ENCODE data around the gene TSC1.
"Not testable (repeated sequence)": the region's sequence is repeated elsewhere in the genome, so short reads cannot be mapped to it uniquely, and the experiment has no call there.

TSC1 gene

DNA sequence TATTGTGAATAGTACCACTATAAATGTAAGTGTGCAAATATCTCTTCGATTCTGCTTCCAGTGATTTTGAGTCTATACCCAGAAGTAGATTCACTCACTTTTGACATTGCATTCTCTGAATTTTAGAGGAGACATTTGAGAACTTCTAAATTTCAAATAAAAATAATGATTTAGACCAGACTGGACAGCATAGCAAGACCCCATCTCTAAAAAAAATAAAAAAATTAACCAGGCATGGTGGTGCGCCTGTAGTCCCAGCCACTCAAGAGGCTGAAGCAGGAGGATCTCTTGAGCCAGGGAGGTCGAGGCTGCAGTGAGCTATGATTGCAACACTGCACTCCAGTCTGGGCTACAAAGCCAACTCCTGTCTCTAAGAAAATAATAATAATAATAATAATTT, 32.2 kb upstream of the TSC1 start:
- DNase-seq (ENCODE audit: low read depth, low spot score): no peak

DNA sequence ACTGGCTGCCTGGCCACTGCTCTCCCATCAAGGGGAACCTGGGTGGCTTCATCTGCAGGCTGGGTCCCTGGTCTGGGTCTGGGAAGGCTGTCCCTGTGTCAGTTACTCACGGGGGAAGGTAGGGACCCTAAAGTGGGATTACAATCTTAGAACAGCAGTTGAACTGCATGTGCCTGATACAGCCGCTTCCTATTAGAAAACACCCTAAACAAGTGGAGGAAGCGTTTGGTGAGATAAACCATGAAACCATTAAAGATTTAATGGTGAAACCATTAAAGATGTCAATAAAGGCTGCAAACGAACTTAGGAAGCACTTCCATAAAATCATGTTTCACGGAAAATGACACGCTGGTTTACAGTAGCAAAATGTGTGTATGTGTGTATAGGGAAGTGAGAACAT, 31.5 kb upstream of the TSC1 start:
- DNase-seq (ENCODE audit: low read depth, low spot score): no peak

DNA sequence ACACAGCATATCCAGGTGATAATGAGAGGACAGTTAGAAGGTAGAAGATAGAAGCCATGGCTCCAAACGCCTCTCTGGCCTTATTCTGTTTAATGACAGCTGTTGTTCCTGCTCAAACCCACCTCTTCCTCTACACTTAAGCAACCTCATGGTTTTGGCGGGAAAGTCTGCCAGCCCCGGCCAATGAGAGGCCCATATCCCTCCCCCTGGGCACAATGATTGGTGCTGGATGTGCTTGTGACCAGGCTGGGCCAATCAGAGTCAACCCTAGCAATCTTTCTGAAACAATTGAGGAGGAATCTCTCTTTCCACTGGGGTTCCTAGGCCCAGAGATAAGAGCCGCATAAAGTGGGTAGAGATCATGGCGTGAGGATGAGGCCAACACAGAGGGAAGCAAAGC, 29.3 kb upstream of the TSC1 start:
- DNase-seq (ENCODE audit: low read depth, low spot score): no peak

DNA sequence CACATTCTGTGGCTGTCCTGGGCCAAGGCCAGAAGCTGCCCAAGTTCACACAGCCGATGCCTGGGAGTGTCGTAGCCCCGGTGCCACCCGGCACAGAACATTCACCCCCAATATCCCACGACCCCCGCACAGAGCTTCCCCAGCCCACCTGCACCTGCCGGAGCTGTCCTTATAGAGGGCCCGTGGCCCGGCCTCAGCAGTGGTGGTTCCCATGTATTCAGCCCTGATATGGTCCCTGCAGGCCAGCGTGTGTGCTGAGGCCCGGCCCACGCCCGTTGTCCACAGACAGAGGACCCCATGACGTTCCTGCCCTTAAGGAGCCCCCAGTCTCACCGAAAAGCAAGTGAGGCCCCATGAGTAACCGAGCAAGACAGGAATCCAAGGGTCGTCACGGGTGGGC, 28.8 kb upstream of the TSC1 start:
- DNase-seq (ENCODE audit: low read depth, low spot score): no peak

DNA sequence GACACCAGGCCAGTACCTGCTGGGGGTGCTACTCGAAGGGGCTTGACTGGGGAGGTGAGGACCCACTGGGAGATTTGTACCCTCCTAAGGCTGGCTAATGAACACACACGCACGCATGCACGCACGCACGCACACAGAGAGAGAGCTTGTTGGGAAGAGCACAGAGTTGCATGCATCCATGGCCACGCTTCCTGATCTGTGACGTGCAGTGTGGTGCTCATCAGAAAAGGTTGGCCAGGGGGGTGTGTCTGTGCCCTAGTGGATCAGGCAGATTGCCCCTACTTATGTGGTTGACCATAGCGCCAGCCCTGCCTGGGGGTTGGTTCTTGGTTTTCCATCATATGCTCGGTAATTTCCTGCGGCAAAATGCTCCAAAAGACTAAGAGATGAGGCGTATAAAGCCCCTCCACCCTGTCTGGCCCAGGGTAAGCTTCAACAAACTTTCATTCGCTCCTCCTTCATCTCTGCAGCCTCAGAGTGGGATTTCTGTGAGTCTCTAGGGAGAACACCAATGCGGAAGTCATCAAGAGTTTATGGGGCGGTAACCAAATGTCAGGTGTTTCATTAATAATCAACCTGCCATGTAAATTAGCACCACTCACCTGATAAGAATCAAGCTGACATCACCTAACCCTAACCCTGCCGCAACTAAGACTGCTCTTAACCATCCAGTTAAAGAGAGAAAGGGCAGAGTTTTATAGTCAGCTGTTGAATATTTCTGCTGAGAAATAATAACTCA, 26.1 kb upstream of the TSC1 start:
- no peak for DNase-seq (ENCODE audit: low read depth, low spot score)

DNA sequence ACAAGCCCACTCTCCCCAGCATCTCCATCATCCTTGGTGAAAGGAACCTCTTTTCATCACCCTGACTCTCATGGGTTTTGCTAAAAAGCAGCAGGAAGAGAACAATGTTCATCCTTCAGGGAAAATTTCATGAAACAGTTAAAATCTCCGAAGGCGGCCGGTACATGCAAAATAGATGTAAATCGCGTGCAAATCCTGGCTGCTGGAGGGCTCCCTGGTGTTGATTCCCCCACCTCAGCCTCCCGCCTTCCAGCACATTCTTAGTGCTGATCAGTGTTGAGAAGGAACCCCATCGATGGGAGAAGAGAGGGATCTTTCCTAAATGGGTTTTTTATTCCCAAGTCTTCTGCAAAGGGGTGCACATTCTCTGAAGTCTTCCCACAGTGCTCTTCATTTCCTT, 25.4 kb upstream of the TSC1 start:
- no peak for DNase-seq (ENCODE audit: low read depth, low spot score)

DNA sequence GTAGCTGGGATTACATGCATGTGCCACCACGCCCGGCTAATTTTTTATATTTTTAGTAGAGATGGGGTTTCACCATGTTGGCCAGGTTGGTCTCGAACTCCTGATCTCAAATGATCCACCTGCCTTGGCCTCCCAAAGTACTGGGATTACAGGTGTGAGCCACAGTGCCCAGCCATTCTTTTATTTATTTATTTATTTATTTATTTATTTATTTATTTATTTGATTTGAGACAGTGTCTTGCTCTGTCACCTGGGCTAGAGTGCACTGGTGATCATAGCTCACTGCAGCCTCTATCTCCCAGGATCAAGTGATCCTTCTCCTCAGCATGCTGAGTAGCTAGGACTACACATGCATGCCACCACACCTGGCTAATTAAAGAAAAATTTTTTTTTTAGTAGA, 23.5 kb upstream of the TSC1 start:
- DNase-seq (ENCODE audit: low read depth, low spot score): not testable (repeated sequence)

DNA sequence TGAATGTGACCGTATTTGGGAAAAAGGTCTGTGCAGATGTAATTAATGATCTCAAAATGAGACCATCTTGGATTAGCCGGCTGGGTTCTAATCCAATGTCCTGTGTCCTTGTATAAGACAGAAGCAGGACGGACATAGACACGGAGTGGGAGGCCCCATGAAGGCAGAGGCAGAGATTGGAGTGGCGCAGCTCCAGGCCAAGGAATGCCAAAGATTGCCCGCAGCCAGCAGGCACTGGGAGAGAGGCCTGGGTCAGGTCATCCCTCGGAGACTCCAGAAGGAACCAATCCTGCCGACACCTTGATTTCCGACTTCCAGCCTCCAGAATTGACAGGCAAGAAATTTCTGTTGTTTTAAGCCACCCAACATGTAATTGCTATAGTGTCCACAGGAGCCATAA, 21.1 kb upstream of the TSC1 start:
- DNase-seq (ENCODE audit: low read depth, low spot score): no peak

DNA sequence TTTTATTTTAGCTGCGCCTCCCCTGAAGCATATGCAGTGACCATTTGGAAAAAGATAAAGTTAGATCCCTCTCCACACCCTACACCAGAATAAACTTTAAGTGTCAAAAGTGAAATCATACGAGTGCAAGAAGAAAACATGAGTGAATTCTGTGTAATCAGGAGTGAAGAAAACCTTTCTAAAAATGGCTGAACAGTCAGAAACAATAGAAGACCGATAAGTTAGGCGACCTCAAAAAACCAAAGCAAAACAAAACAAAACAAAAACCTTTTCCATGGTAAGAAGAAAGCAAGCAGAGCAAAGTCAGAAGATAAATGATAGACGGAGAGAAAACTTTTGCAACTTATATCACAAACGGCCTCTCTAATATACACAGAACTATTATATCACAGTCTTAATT, 16.6 kb upstream of the TSC1 start:
- no peak for DNase-seq (ENCODE audit: low read depth, low spot score)

DNA sequence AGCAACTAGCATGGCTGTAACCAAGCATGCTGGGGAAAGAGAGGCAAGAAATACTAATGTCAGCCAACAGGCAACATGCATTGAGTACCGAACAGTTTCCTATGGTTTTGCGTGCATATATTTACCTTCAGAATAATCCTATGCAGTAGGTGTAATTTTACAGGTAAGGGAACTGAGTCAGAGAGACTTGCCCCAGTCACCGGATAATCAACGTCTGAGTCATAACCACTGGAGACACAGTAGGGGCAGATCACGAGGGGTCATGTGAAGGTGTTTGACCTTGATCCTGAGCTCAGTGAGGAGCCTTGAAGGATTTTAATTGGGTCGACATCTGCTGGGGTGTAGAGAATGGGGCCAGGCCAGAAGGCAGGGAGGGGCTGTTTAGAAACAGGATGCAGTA, 13.4 kb upstream of the TSC1 start:
- DNase-seq (ENCODE audit: low read depth, low spot score): no peak

DNA sequence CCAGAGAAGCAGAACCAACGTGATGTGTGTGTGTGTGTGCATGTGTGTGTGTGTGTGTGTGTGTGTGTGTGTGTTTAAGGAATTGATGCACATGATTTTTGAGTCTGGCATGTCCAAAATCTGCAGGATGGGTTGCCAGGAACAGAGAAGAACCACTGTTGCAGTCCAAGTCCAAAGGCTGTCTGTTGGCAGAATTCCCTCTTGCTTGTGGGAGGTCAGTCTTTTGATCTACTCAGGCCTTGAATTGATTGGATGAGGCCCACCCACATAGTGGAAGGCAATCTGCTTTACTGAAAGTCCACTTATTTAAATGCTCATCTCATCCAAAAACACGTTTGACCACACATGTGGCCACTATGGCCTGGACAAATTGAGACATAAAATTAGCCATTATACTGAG, 11.4 kb upstream of the TSC1 start:
- no peak for DNase-seq (ENCODE audit: low read depth, low spot score)

DNA sequence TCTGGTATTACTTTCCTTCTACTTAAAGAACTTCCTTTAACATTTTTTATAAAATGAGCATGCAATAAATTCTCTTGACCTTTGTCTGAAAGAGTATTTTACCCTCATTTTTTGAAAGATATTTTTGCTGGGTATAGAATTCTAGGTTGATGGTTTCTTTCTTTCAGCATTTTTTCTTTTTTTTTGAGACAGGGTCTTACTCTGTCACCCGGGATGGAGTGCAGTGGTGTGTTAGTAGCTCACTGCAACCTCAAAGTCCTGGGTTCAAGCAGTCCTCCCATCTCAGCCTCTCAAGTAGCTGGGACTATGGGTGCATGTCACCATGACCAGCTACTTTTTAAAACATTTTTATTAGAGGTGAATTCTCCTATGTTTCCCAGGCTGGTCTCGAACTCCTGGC, 10.7 kb upstream of the TSC1 start:
- no peak for DNase-seq (ENCODE audit: low read depth, low spot score)

DNA sequence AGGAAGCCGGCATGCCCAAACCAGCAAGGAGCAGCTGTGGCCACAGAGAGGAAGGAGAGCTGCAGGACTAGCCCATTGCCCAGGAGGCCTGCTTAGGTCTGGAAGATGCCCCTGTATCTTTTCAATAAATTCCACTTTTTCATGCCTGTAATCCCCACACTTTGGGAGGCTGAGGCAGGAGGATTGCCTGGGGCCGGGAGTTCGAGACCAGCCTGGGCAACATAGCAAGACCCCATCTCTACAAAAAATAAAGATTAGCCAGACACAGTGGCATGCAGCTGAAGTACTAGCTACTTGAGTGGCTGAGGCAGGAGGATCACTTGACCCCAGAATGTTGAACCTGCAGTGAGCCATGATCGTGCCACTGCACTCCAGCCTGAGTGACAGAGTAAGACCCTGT, 5.3 kb upstream of the TSC1 start:
- no peak for DNase-seq (ENCODE audit: low read depth, low spot score)

DNA sequence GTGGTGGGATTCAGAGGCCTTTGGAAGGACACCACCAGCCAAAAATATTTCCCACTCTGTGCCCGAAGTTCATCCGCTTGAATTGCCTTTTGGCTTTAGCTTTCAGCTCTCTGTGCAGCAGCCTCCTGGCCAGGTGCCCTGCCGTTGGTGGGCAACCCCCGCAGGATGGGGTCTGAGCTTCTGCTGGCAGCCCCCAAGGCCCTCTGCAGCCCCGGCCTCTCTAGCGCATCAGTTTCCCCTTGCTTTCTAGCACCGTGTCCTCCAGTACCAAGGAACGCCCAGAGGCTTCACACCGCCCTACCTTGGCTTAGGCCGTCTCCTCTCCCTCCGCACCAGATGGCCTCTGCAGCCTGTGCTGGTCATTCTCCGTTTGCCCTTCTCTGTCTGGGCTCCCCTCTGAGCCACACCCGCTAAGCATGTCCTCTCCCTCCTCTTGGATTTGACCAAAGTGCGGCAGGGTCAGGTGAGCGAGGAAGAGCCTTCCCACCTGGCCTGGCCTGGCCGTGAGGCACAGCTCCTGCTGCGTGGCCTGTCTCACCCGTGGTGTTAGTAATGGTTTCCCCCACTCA, 4.2 kb upstream of the TSC1 start:
- no peak for DNase-seq (ENCODE audit: low read depth, low spot score)

DNA sequence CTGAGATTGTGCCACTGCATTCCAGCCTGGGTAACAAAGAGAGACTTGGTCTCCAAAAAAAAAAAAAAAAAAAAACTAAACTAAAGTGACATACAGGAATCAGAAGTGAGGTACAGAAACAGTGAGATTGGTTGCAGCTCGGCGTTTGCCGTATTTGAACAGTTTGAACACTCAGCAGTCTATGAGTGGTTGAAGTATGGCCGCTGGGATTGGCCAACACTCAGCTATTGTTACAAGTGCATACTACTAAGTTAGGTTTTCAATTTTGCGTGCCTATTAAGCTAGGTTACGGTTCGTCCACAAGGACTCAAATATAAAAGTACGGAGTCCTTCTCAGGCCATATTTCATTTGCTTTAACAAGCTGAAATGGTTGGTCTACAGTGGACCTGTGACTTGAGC, 3.3 kb upstream of the TSC1 start:
- DNase-seq (ENCODE audit: low read depth, low spot score): no peak

DNA sequence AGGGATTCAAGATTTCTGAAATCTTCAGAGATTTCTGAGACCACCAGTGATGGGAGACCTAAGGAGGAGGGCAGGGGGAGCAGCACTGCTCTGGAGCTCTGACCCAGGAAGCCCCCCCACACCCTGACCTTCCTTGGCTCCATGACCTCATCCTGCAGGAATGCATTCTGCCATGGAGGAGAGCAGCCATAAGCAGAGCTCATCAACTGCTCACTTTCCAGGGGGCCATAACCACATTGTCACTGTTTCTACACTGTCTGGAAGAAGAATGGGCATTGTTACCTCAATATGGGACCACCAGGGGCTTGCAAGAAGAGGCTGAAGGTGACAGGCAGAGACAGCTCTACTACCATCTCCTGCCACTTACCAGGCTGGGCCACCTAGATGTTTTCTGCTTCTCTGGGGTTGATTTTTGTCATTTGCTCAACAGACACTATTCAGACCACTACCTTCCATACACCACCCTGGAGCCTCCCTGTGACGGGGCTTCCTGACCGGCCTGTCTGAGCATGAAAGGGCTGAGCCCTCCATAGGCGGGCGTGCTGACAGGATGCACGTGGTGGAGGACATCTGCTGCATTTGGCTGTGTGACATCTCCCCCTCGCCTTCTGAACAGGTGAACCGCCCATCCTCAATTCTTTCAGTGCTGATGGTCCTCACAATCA, 2.3 kb upstream of the TSC1 start:
- DNase-seq (ENCODE audit: low read depth, low spot score): no peak

DNA sequence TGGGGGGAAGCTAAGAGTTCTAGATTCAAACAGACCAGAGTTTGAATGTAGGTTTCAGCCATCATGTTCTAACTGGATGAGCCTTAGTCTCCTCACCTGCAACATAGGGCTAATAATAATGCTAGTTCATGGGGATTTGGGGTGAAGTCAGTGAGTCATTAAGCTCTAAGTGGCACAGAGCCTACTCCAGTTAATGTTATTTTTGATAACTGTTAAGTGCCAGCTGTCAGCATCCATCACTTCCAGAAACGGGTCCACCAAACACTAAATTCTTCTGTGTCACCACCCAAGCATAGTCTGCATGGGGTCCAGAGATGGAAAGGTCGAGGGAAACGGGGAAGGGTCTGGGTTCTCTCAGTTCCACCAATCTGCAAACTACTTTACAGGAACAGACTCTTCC, 1.8 kb upstream of the TSC1 start:
- no peak for DNase-seq (ENCODE audit: low read depth, low spot score)

DNA sequence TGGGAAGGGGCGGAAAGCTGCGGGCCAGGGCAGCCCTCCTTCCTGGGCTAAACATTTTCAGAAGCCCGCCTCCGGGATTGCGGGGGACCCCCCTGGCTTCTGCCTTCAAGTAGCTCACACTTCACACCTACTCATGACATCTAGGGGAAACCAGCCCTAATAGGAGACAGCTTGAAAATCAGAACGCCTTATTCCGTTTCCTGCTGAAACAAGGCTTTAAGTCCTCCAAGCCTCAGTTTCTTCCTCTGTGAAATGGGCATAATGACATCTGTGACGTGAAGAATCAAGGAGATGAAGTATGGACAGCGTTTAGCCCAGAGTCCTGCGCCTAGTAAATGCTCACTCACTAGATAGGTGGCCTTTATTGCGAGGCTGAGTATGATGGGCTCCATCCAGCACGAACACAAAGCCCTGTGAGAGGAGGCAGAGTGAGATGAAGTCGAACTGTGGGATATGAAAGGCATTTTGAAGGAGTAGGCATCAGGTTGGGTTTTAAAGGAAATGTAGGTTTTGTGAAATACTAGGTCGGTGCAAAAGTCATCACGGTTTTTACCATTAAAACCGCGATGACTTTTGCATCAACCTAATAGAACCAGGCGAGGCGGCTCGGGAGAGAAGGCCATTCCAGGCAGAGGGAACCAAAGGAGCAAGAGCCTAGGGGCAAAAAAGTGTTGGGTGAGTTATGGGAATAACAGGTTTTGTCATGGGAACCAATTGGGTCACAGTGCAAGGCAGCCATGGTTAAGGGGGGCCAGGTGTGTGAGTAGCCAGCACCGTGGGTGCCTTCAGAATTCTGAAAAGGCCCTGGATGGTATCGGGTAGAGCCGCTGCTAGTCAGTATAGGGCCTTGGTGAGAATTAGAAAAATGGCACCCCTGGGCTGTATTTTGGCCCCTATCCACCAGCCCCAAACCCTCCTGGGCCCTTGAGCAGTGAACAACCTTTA, 1.0 kb upstream of the TSC1 start:
- no peak for DNase-seq (ENCODE audit: low read depth, low spot score)

DNA sequence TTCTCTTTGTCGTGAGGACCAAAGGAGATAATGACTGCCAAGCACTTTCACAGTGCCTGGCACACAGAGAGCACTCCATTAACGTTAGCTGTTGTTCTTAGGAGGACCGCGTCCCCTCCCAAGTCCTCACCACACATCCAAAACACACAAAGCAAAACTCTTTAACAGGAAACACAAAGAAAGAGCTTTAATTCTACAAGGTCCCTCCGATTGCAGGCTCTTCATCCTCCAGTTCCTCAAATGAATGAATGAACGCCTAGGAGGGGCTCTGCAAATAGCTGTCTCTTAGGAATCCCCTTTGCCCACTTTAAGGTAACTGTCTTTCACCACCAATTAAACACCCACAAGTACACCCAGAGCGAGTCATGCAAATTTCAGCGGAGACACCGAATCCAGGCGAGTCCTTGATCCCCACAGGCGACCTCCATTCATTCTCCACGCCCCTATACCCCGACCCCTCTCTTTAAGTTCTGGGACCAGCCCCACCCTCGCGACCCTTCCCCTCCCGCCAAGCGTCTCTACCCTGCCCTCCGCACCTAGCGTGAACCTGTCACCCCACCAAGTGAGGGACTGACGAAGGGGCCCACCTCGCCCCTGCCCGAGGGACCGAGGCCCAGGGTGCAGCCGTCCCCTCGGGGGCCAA, 644 bp downstream of the TSC1 start:
- no peak for DNase-seq (ENCODE audit: low read depth, low spot score)

DNA sequence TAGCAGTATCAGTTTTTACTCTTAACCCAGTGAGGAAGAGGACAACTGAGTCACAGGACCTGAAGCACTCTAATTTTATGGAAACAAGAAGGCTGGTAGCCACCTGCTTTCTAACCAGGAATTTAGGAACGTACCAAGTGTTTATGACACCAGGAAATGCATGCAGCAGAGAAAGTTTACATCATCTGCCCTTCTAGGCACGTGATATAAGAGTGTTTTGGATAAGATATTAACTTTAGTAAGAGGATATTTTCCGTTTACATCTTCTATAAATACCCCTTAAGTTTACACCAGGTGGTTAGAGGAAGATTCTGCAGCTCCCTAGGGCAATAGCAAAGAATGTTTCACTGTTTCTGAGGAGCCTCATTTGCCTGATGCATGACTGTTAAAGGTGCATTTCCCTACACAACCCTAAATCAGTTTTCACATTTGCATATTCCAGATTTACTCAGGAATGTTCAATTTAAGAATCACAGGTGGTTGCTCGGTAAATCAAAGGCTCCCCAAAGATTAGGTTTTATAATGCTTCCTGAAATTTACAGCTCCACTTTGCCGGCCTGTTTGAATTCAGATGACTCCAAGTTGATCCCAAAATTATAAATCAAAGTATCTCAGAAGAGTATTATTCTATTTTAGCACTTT, 1.8 kb downstream of the TSC1 start:
- no peak for DNase-seq (ENCODE audit: low read depth, low spot score)

DNA sequence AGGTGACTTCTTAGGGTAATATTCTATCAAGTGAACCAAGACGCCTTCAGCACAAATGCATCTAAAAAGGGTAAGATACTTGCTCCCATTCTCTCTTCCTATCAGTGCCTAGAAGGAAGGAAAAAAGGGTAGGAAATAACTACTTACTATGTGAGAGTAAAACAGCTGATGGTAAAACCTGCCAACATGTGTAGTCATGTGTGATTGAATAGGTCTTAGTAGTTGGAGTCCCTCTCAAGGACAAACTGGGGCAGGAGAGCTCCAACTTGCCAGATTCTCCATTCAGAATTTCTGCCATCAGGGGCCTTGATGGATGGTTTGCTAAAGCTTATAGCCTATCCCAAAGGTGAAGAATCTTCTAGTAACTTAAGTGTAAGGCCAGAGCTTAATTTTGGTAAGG, 5.2 kb downstream of the TSC1 start:
- no peak for DNase-seq (ENCODE audit: low read depth, low spot score)

Data from activated naive CD8-positive, alpha-beta T cell treated with anti-CD3 and anti-CD28 coated beads, Interleukin-2, amount 50 U/mL, for 16 hours (primary cell).